Fibroblast of lung (primary cell): Measurements from ENCODE around the gene SLC6A8.

ENCODE experiments used
- EZH2 ChIP-seq: IDR thresholded peaks from 2 replicates; pipeline ENCODE4 v1.5.1; 2012; ENCODE audit warnings: low read length, control low read depth, mild to moderate bottlenecking; ENCODE audit errors: missing control alignments
- TF ChIP-seq, protein P1 (sequence below), 2 donors: IDR thresholded peaks in 1 of 2; conservative IDR thresholded peaks in 1 of 2; 1 replicate in 1 of 2; 2 replicates in 1 of 2; pipeline ENCODE4 v1.5.1; 2011 to 2012; ENCODE audit warnings: low read length in 2 of 2, control low read depth in 1 of 2, inconsistent platforms in 1 of 2, low read depth in 1 of 2, mild to moderate bottlenecking in 1 of 2

DNA sequence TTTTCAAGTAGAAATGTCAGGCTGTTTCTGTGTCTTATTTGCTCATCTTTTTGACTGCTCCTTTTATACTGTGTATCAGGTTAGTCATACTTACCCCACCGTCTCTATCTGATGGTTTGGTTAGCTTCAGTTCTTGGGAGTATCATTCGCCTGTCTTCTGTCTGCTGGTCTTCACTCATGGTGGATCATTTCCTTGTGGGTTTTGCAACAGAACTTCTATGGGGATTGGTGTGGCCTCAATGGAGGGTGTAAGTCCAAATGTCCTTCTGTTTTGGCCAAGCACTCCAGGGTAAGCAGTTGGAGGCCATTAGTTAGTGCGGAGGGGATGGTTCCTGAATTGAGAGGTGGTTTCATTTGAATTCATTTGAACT is 44.1 kb downstream of the SLC6A8 start:
- TF ChIP-seq, protein P1, sequence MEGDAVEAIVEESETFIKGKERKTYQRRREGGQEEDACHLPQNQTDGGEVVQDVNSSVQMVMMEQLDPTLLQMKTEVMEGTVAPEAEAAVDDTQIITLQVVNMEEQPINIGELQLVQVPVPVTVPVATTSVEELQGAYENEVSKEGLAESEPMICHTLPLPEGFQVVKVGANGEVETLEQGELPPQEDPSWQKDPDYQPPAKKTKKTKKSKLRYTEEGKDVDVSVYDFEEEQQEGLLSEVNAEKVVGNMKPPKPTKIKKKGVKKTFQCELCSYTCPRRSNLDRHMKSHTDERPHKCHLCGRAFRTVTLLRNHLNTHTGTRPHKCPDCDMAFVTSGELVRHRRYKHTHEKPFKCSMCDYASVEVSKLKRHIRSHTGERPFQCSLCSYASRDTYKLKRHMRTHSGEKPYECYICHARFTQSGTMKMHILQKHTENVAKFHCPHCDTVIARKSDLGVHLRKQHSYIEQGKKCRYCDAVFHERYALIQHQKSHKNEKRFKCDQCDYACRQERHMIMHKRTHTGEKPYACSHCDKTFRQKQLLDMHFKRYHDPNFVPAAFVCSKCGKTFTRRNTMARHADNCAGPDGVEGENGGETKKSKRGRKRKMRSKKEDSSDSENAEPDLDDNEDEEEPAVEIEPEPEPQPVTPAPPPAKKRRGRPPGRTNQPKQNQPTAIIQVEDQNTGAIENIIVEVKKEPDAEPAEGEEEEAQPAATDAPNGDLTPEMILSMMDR (conservative IDR thresholded peaks at IDR 0.05 in 1 of 2, IDR thresholded peaks at IDR 0.05 in 1 of 2; ENCODE audit: low read depth in 1 of 2, low read length in 2 of 2), result no peak
- TF ChIP-seq EZH2, result no peak
